Dermis blood vessel endothelial cell (primary cell): ENCODE data around the gene NFKB2. TPM values are rescaled to one million over a fixed set of nuclear protein-coding genes. Genes with fewer than 3 reads are reported as not detected.

Source experiments
- DNase-seq: peaks from one replicate; pipeline ENCODE4 v3.0.0; 2010
- total RNA-seq: library from RNA; depleted of rRNA; stranded (reverse); fragments of >200 nt; gene quantifications from 2 replicates; pipeline ENCODE4 v1.2.3, GENCODE V29; 2014

Gene NFKB2
- total RNA-seq = 33.0 and 35.7 TPM in 2 replicates

GRCh38 chr10:102395400-102396316 is at the start of gene NFKB2:
Gene NFKB2 (plus strand): TSS chr10:102395705. CDS start chr10:102395960, 255 bp downstream.
- peak; percentile 90 for DNase-seq

- peak; percentile 87 for DNase-seq
These were observed 48.2 kb upstream of the NFKB2 start for GRCh38 chr10:102347236-102347828.

GRCh38 chr10:102352066-102352715 is 43.3 kb upstream of the NFKB2 start:
- peak; percentile 81 for DNase-seq

- no peak for DNase-seq
These were observed 41.1 kb upstream of the NFKB2 start for GRCh38 chr10:102354451-102354850.

- DNase-seq = no peak
These were observed 36.7 kb upstream of the NFKB2 start for GRCh38 chr10:102358712-102359382.

- DNase-seq = no peak
These were observed 28.1 kb upstream of the NFKB2 start for GRCh38 chr10:102367441-102367840.

GRCh38 chr10:102368077-102368476 is 27.4 kb upstream of the NFKB2 start:
- no peak for DNase-seq

- DNase-seq = no peak
These were observed 24.2 kb upstream of the NFKB2 start for GRCh38 chr10:102371295-102371694.

GRCh38 chr10:102375250-102375649 is 20.3 kb upstream of the NFKB2 start:
- peak; percentile 20 for DNase-seq

GRCh38 chr10:102375867-102376266 is 19.6 kb upstream of the NFKB2 start:
- DNase-seq = no peak

GRCh38 chr10:102376901-102377300 is 18.6 kb upstream of the NFKB2 start:
- no peak for DNase-seq

- no peak for DNase-seq
These were observed 16.1 kb upstream of the NFKB2 start for GRCh38 chr10:102379383-102379782.

- no peak for DNase-seq
These were observed 13.5 kb upstream of the NFKB2 start for GRCh38 chr10:102381983-102382382.

GRCh38 chr10:102382871-102383270 is 12.6 kb upstream of the NFKB2 start:
- no peak for DNase-seq

GRCh38 chr10:102384053-102384452 is 11.5 kb upstream of the NFKB2 start:
- peak; percentile 24 for DNase-seq

GRCh38 chr10:102384606-102385429 is 10.7 kb upstream of the NFKB2 start:
- no peak for DNase-seq

- DNase-seq = no peak
These were observed 5.6 kb upstream of the NFKB2 start for GRCh38 chr10:102389894-102390293.

- no peak for DNase-seq
These were observed 3.2 kb upstream of the NFKB2 start for GRCh38 chr10:102392306-102392705.

GRCh38 chr10:102393411-102394078 is 2.0 kb upstream of the NFKB2 start:
- DNase-seq = no peak

GRCh38 chr10:102394079-102394800 is 1.3 kb upstream of the NFKB2 start:
- DNase-seq = peak; percentile 93
